GM12865 (cell line): ENCODE data around the gene NFIX.
"Not testable (repeated sequence)": the region's sequence is repeated elsewhere in the genome, so short reads cannot be mapped to it uniquely, and the experiment has no call there.

Source experiments
- DNase-seq: peaks from one replicate; pipeline ENCODE4 v3.0.0; 2010; ENCODE audit warnings: low read depth
- H3K4me3 ChIP-seq: 2 replicates; pipeline ENCODE4 v1.5.1; 2011; ENCODE audit warnings: mild to moderate bottlenecking, low read depth, low read length, control low read depth
- CTCF ChIP-seq: IDR thresholded peaks from 2 replicates; pipeline ENCODE4 v1.5.1; 2011; ENCODE audit warnings: low read length, control low read depth, low read depth, inconsistent platforms; ENCODE audit not compliant: insufficient read depth; ENCODE audit errors: missing control alignments

NFIX gene

DNA sequence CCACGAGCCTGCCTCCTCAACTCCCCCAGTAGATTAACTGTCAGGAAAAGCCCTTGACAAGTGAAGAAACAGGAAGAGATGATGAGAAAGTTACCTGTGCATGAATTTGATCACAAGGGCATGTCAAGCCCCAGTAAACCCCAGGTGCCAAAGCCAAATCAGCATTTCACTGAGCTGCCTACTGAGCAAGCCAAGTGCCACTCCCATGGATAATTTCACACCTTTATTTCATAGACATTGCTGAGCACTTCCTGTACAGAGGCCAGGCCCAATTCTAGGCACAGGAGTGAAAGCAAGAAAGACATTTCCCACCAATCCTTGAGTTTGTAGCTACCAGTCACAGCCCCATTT lies 40.7 kb upstream of the NFIX start:
- DNase-seq, result no peak
- TF ChIP-seq CTCF, result no peak
- H3K4me3 ChIP-seq, result no peak overlapping the region

DNA sequence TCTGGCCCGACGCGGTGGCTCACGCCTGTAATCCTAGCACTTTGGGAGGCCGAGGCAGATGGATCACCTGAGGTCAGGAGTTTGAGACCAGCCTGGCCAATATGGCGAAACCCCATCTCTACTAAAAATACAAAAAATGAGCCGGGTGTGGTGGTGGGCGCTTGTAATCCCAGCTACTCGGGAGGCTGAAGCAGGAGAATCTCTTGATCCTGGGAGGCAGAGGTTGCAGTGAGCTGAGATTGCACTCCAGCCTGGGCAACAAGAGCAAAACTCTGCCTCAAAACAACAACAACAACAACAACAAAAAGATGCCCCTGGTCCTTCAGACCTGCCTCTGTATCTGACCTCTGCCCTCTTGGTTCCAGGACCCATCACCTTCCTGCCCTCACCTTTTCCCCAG lies 39.7 kb upstream of the NFIX start:
- DNase-seq, result not testable (repeated sequence)
- H3K4me3 ChIP-seq, result peak overlapping the region; percentile 82

DNA sequence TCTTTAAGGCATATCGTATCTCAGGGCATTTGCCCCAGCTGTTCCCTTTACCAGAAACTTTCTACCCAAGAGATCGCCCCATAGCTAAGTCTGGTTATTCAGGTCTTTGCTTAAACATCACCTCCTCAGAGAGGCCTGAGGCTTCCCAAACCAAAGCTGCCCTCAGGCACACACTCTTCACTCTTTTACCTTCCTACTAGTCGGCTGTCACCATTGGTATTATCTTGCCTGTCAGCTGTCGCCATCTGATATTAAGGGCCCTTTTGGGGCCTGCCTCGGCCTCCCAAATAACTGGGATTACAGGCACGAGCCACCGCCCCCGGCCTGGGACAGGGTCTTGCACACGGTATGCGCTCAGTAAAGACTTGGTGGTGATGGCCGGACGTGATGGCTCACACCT lies 39.3 kb upstream of the NFIX start:
- TF ChIP-seq CTCF, result no peak

GRCh38 chr19:12956446-12957388 lies 38.6 kb upstream of the NFIX start, which contains the start of gene GADD45GIP1:
Gene GADD45GIP1 (minus strand): TSS chr19:12957223. CDS start chr19:12957212, 11 bp downstream.
- peak; percentile 92 for DNase-seq

More for the DNA sequence above, 39.3 kb upstream of the NFIX start:
- H3K4me3 ChIP-seq, result peak overlapping the region; percentile 82
- DNase-seq, result no peak

GRCh38 chr19:12957389-12957952 lies 37.8 kb upstream of the NFIX start:
- H3K4me3 ChIP-seq, result peak overlapping the region; percentile 82
- not testable (repeated sequence) for DNase-seq

More at GRCh38 chr19:12956446-12957388, 38.6 kb upstream of the NFIX start, which contains the start of gene GADD45GIP1:
- H3K4me3 ChIP-seq, result peak within 1 kb of the TSS; percentile 82
- TF ChIP-seq CTCF, result no peak

- TF ChIP-seq CTCF, result no peak
- DNase-seq, result no peak
- no peak overlapping the region for H3K4me3 ChIP-seq
Measured at GRCh38 chr19:12959481-12959880, 35.8 kb upstream of the NFIX start.

DNA sequence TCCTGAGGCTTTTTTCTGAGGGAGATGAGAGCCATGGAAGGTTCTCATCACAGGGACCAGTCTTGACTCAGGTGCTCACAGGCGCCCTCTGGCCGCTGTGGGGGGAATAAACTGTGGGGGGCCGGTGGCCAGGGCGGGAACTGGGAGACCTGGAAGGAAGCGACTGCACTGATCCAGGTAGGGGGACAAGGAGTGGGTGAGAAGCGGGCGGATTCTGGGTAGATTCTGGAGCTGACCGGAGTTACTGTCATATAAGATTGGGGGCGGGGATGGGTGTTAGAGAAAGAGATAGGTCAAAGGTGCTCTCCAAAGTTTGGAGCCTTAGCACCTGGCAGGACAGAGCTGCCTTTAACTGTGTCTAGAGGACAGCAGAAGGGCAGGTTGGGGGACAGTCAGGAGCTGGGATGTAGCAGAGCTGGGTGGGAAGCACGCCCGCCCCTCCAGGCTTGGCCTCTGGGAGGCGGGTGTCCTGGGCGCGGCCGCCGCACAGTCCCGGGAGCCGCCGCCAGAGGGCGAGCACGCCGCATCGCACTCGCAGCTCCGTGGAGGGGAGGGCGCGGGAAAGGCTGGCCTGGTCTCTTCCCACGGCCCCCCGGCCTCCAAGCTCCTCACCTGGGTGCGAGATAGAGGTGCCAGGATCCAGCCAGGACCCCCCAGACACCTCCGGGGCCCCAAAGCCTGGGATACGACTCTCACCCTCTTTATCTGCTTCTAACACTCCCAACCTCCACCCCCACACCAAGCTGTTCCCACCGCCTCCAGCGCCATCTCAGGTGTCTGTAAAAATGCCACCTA lies 30.1 kb upstream of the NFIX start:
- TF ChIP-seq CTCF, result peak; percentile 99
- peak; percentile 83 for DNase-seq
- peak overlapping the region; percentile 34 for H3K4me3 ChIP-seq
